PC-3 (cell line): ENCODE results near the gene ZNF165. TPM values are rescaled to one million over a fixed set of nuclear protein-coding genes. Genes with fewer than 3 reads are reported as not detected.

Experiments used
- ATAC-seq: fragments of 200-7000 bp; cut with Tn5 transposase; 2 replicates; pipeline ENCODE4 v1.9.1; 2020; ENCODE audit warnings: mild to moderate bottlenecking, moderate library complexity
- BruUV-seq: library from RNA; stranded (reverse); fragments of 400-500 nt; replicated peaks from 2 replicates; lab custom pipeline; 2021; lab: Mats Ljungman, UMichigan
- CTCF ChIA-PET: fragments of 300-600 bp; sonication (Branson Sonifier 250); formaldehyde crosslinking; loops from one replicate; lab custom pipeline; 2022; ENCODE audit warnings: antibody characterized with exemption; lab: Charles Lee
- POLR2A ChIA-PET: fragments of 300-600 bp; sonication (Branson Sonifier 250); formaldehyde crosslinking; loops from one replicate; lab custom pipeline; 2022; ENCODE audit warnings: antibody characterized with exemption; ENCODE audit not compliant: unreplicated experiment; lab: Charles Lee
- DNase-seq: peaks from one replicate; pipeline ENCODE4 v3.0.0-alpha.2; 2015
- H2AFZ ChIP-seq: fragments of 300-600 bp; sonication (generic); 2 replicates; pipeline ENCODE4 v1.6.0; 2016; ENCODE audit warnings: antibody characterized with exemption, low read length
- H3F3A ChIP-seq: fragments of 300-600 bp; sonication (generic); one replicate; pipeline ENCODE4 v1.6.0; 2017; ENCODE audit warnings: antibody characterized with exemption, low read length, control low read depth, mild to moderate bottlenecking; ENCODE audit not compliant: unreplicated experiment
- H3K27ac ChIP-seq: fragments of 300-600 bp; sonication (generic); 2 replicates; pipeline ENCODE4 v1.5.1; 2016; ENCODE audit warnings: mild to moderate bottlenecking, low read length
- H3K27me3 ChIP-seq: fragments of 300-600 bp; sonication (generic); 2 replicates; pipeline ENCODE4 v1.6.1; 2016; ENCODE audit warnings: low read length, mixed read lengths
- H3K36me3 ChIP-seq: fragments of 300-600 bp; sonication (generic); 2 replicates; pipeline ENCODE4 v1.6.1; 2016; ENCODE audit warnings: low read depth, mixed run types, low read length, mixed read lengths
- H3K4me1 ChIP-seq: fragments of 300-600 bp; sonication (generic); 2 replicates; pipeline ENCODE4 v1.5.1; 2016; ENCODE audit warnings: low read length; ENCODE audit not compliant: insufficient read depth
- H3K4me2 ChIP-seq: fragments of 300-600 bp; sonication (generic); 2 replicates; pipeline ENCODE4 v1.6.0; 2016; ENCODE audit warnings: low read length
- H3K4me3 ChIP-seq: fragments of 300-600 bp; sonication (generic); 2 replicates; pipeline ENCODE4 v1.5.1; 2016; ENCODE audit warnings: mild to moderate bottlenecking, low read length, mixed read lengths
- H3K79me2 ChIP-seq: fragments of 300-600 bp; sonication (generic); 2 replicates; pipeline ENCODE4 v1.6.1; 2017; ENCODE audit warnings: low read length, mixed read lengths
- H3K9ac ChIP-seq: fragments of 300-600 bp; sonication (generic); 2 replicates; pipeline ENCODE4 v1.6.0; 2016; ENCODE audit warnings: mild to moderate bottlenecking, low read length
- H3K9me2 ChIP-seq: fragments of 300-600 bp; sonication (generic); replicated peaks from 2 replicates; pipeline ENCODE4 v1.6.1; 2016; ENCODE audit warnings: mixed run types, low read length, mixed read lengths
- H3K9me3 ChIP-seq: fragments of 300-600 bp; sonication (generic); 2 replicates; pipeline ENCODE4 v1.6.1; 2016; ENCODE audit warnings: low read length, mixed read lengths
- H4K20me1 ChIP-seq: fragments of 300-600 bp; sonication (generic); 2 replicates; pipeline ENCODE4 v1.6.1; 2016; ENCODE audit warnings: low read length, mixed read lengths
- CTCF ChIP-seq: fragments of 300-600 bp; sonication (generic); conservative IDR thresholded peaks from 2 replicates; pipeline ENCODE4 v1.5.1; 2017; ENCODE audit warnings: antibody characterized with exemption, low read depth, mild to moderate bottlenecking, low read length
- EZH2 ChIP-seq: fragments of 300-600 bp; sonication (generic); IDR thresholded peaks from one replicate; pipeline ENCODE4 v1.6.1; 2017; ENCODE audit warnings: antibody characterized with exemption, mild to moderate bottlenecking, low read length; ENCODE audit not compliant: unreplicated experiment
- EZH2phosphoT487 ChIP-seq: fragments of 300-600 bp; sonication (generic); IDR thresholded peaks from 2 replicates; pipeline ENCODE4 v1.6.1; 2018; ENCODE audit warnings: mild to moderate bottlenecking, antibody characterized with exemption, low read length, borderline replicate concordance
- intact Hi-C: fragments of 100-400 bp; cut with micrococcal nuclease; formaldehyde crosslinking; loops from 2 replicates; pipeline ENCODE4 v1.9.0; 2023
- total RNA-seq: library from RNA; depleted of rRNA; stranded (reverse); fragments of >200 nt; gene quantifications from 2 replicates; pipeline ENCODE4 v1.2.3, GENCODE V29; 2014; rRNA removed

Gene ZNF165
- total RNA-seq, 1 experiment from 2014 or later, result 12.1 TPM

GRCh38 chr6:28137505-28137981 is 57.2 kb downstream of the ZNF165 start:
- TF ChIP-seq EZH2 (no peak), CTCF (no peak), EZH2phosphoT487 (no peak)
- Histone ChIP-seq H3K79me2 (peaks cover 25% of the 10 kb centered on the region), H3K27me3 (no peaks in the 10 kb centered on the region), H3K9ac (peak overlapping the region; percentile 87), H2AFZ (peak overlapping the region; percentile 100), H4K20me1 (no peaks in the 10 kb centered on the region), H3K27ac (peak overlapping the region; percentile 52; the same call in 1 of the 2 replicates), H3K9me3 (no peaks in the 10 kb centered on the region), H3K4me1 (peaks cover 14% of the 10 kb centered on the region), H3K36me3 (no peaks in the 10 kb centered on the region), H3K4me2 (peak overlapping the region; percentile 95), H3K4me3 (peak overlapping the region; percentile 91), H3F3A (no peaks in the 10 kb centered on the region), H3K9me2 (no peaks in the 10 kb centered on the region)
- BruUV-seq, result no TSS peak
- intact Hi-C loops, result loop anchor here (2.0 to 10.0 kb wide), 6 partner anchors 33 to 447 kb away; partner anchors contain the start of genes ZSCAN31 and ZSCAN9
- DNase-seq (no peak), ATAC-seq (no peak)
- ChIA-PET CTCF (no interaction called here), POLR2A (interaction anchor here (0.6 to 1.2 kb wide), 2 partner anchors 33 to 73 kb away, joined by 4 to 13 read pairs; no protein-coding TSS in a partner anchor)

Other genes starting within 250 kb of the ZNF165 start
- gene OR2B2, start 168.2 kb upstream of the ZNF165 start, total RNA-seq, result not detected in 2 replicates
- gene OR2B6, start 123.3 kb upstream of the ZNF165 start, total RNA-seq, result not detected in 2 replicates
- 4.5 and 8.1 TPM in 2 replicates for gene ZSCAN16, start 44.0 kb downstream of the ZNF165 start, total RNA-seq
- gene ZKSCAN8, start 61.3 kb downstream of the ZNF165 start, total RNA-seq, result 10.3 and 12.0 TPM in 2 replicates
- gene ZSCAN9, start 144.7 kb downstream of the ZNF165 start, total RNA-seq, result 10.8 and 11.7 TPM in 2 replicates
- gene ZKSCAN4, start 171.7 kb downstream of the ZNF165 start, total RNA-seq, result 2.3 and 3.7 TPM in 2 replicates
- gene NKAPL, start 178.7 kb downstream of the ZNF165 start, total RNA-seq, result not detected in 2 replicates
- 10.8 and 12.3 TPM in 2 replicates for gene ZSCAN26, start 186.6 kb downstream of the ZNF165 start, total RNA-seq
- 6.2 and 9.0 TPM in 2 replicates for gene PGBD1, start 201.0 kb downstream of the ZNF165 start, total RNA-seq